SK-N-SH treated with all-trans-retinoic acid at 6 μM for 48 hours (cell line): ENCODE measurements around the gene SREK1.
A peak's percentile ranks its signal among the peaks of the same experiment; 100 is the strongest.

ENCODE experiments used
- ATAC-seq: fragments of 200-7000 bp; cut with Tn5 transposase; 3 replicates; pipeline ENCODE4 v1.9.1; 2020; ENCODE audit warnings: mild to moderate bottlenecking, moderate library complexity
- BACH2 ChIP-seq: fragments of 250-450 bp; sonication (Bioruptor Pico); IDR thresholded peaks from 2 replicates; pipeline ENCODE4 v1.9.0; 2021; ENCODE audit warnings: mild to moderate bottlenecking, borderline replicate concordance
- CSRNP3 ChIP-seq: fragments of 250-450 bp; sonication (Bioruptor Pico); IDR thresholded peaks from 2 replicates; pipeline ENCODE4 v1.5.1; 2021; ENCODE audit warnings: mild to moderate bottlenecking, moderate library complexity
- ESRRG ChIP-seq: fragments of 250-450 bp; sonication (Bioruptor Pico); IDR thresholded peaks from 2 replicates; pipeline ENCODE4 v1.6.1; 2021; ENCODE audit warnings: mild to moderate bottlenecking
- GLIS3 ChIP-seq: fragments of 250-450 bp; sonication (Bioruptor Pico); IDR thresholded peaks from 2 replicates; pipeline ENCODE4 v1.5.0; 2020; ENCODE audit warnings: mild to moderate bottlenecking, moderate library complexity
- ISL1 ChIP-seq: fragments of 250-450 bp; sonication (Bioruptor Pico); IDR thresholded peaks from 2 replicates; pipeline ENCODE4 v2.1.2; 2022; ENCODE audit warnings: mild to moderate bottlenecking, moderate library complexity
- OSR1 ChIP-seq: fragments of 250-450 bp; sonication (Bioruptor Pico); IDR thresholded peaks from 2 replicates; pipeline ENCODE4 v1.8.0; 2022; ENCODE audit warnings: moderate library complexity, mild to moderate bottlenecking, inconsistent platforms
- PATZ1 ChIP-seq: fragments of 250-450 bp; sonication (Bioruptor Pico); IDR thresholded peaks from 2 replicates; pipeline ENCODE4 v1.8.0; 2020; ENCODE audit warnings: mild to moderate bottlenecking, moderate library complexity, borderline replicate concordance
- POU6F1 ChIP-seq: fragments of 250-450 bp; sonication (Bioruptor Pico); IDR thresholded peaks from 2 replicates; pipeline ENCODE4 v1.8.0; 2021; ENCODE audit warnings: low read depth, mild to moderate bottlenecking, moderate library complexity, borderline replicate concordance
- RARB ChIP-seq: fragments of 250-450 bp; sonication (Bioruptor Pico); IDR thresholded peaks from 2 replicates; pipeline ENCODE4 v1.8.0; 2021; ENCODE audit warnings: mild to moderate bottlenecking, moderate library complexity
- SNAI2 ChIP-seq: fragments of 250-450 bp; sonication (Bioruptor Pico); IDR thresholded peaks from 2 replicates; pipeline ENCODE4 v1.5.0; 2020; ENCODE audit warnings: mild to moderate bottlenecking, moderate library complexity
- TCF4 ChIP-seq: fragments of 250-450 bp; sonication (Bioruptor Pico); IDR thresholded peaks from 2 replicates; pipeline ENCODE4 v1.8.0; 2021; ENCODE audit warnings: mild to moderate bottlenecking, moderate library complexity, borderline replicate concordance
- TOX ChIP-seq: fragments of 250-450 bp; sonication (Bioruptor Pico); IDR thresholded peaks from 2 replicates; pipeline ENCODE4 v1.8.0; 2021; ENCODE audit warnings: mild to moderate bottlenecking, moderate library complexity, borderline replicate concordance
- TSHZ2 ChIP-seq: fragments of 250-450 bp; sonication (Bioruptor Pico); IDR thresholded peaks from 2 replicates; pipeline ENCODE4 v1.5.0; 2020; ENCODE audit warnings: mild to moderate bottlenecking, moderate library complexity
- ZC3H10 ChIP-seq: fragments of 250-450 bp; sonication (Bioruptor Pico); IDR thresholded peaks from 2 replicates; pipeline ENCODE4 v1.5.1; 2021; ENCODE audit warnings: mild to moderate bottlenecking, moderate library complexity
- ZFP3 ChIP-seq: fragments of 250-450 bp; sonication (Bioruptor Pico); IDR thresholded peaks from 2 replicates; pipeline ENCODE4 v1.5.0; 2020; ENCODE audit warnings: mild to moderate bottlenecking, moderate library complexity
- ZNF70 ChIP-seq: fragments of 450-650 bp; formaldehyde crosslinking; IDR thresholded peaks from 2 replicates; pipeline ENCODE4 v1.5.0; 2020; ENCODE audit warnings: mild to moderate bottlenecking, moderate library complexity
- ZNF8 ChIP-seq: fragments of 450-650 bp; formaldehyde crosslinking; IDR thresholded peaks from 2 replicates; pipeline ENCODE4 v1.5.0; 2020; ENCODE audit warnings: mild to moderate bottlenecking, moderate library complexity

The SREK1 gene

DNA sequence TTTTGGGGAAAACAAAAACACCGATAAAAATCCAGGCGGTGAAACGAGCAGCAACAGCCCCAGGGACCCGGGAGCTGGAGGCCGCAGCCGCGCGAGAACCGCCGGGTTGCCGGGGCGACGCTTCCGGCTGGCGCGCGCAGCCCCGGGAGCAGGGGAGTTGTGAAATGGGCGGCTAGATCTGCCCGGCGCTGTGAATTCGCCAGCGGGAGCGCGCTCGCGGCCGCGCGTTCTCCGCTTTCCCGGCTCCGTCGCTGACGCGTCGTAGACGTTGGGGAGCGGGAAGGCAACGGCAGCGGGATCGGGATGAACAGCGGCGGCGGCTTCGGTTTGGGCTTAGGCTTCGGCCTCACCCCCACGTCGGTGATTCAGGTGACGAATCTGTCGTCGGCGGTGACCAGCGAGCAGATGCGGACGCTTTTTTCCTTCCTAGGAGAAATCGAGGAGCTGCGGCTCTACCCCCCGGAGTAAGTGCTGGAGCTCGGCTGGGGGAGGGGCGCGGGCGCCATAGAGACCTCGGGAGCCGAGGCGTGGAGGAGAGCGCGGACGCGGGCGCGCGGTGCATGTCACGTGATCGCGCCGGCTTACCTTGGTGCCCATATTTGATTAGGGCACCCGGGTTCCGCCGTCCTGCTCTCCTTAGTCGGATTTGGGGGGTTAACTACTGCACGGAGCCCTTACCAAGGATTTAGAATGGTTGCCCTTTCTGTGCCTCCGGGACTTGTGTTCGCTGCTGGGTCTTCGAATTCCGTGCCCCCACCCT, at the start of gene SREK1:
Gene SREK1 (plus strand): TSS at position 227 of the 760 bp plus-strand sequence. CDS start 77 bp downstream, at position 304.
- no peak for TF ChIP-seq RARB
- TF ChIP-seq ISL1: peak; percentile 10; the same call in 1 of the 2 replicates
- TF ChIP-seq ZFP3 (CRISPR knock-in tag): peak; percentile 58; the same call in 1 of the 2 replicates
- TF ChIP-seq CSRNP3: peak; percentile 19; the same call in 1 of the 2 replicates
- peak; percentile 69 for TF ChIP-seq TSHZ2
- TF ChIP-seq ZNF8 (CRISPR knock-in tag): no peak
- TF ChIP-seq GLIS3 (CRISPR knock-in tag): 0 out of 2 replicates have a peak, but pooled peaks have one; percentile 61
- peak; percentile 95 for ATAC-seq

DNA sequence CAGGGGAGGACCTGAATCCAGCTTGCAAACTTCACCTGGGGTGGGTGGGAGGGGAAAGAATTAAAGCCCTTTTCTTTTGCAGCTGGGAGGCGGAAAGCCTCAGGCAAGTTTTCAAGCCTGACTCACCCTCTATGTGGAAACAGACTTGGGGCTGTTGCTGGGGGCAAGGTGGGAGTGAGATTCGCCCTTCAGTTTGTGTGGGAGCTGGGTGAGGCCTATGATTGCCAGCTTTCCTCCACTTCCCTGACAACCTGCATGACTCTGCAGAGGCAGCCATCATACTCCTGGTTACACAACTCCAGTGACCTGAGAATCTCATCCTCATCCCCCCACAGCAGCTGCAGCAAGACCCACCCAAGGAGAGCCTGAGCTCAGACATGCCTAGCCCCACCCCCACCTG, 43.2 kb upstream of the SREK1 start:
- TF ChIP-seq POU6F1 (CRISPR knock-in tag) (no peak), PATZ1 (CRISPR knock-in tag) (no peak), RARB (no peak), BACH2 (no peak), ZFP3 (CRISPR knock-in tag) (no peak), SNAI2 (CRISPR knock-in tag) (no peak), ESRRG (no peak), ZNF70 (CRISPR knock-in tag) (no peak), ZC3H10 (CRISPR knock-in tag) (no peak), ISL1 (no peak), CSRNP3 (no peak), ZNF8 (CRISPR knock-in tag) (no peak), OSR1 (CRISPR knock-in tag) (no peak), TOX (no peak)
- ATAC-seq: no peak

DNA sequence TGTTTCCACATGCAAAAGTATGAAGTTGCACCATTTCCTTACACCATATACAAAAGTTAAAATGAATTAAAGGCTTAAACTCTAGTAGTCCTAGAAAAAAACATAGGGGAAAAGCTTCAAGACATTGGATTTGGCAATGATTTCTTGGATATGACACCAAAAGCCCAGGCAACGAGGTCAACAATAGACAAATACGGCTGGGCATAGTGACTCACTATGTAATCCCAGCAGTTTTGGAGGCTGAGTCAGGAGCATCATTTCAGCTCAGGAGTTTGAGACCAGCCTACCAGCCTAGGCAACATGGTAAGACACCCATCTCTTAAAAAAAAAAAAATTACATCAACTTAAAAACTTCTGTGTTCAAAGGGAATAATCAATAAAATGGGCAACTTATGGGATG, 30.9 kb upstream of the SREK1 start:
- peak; percentile 55; the same call in 2 of the 3 replicates for ATAC-seq
- TF ChIP-seq TCF4 (no peak), TOX (no peak)

DNA sequence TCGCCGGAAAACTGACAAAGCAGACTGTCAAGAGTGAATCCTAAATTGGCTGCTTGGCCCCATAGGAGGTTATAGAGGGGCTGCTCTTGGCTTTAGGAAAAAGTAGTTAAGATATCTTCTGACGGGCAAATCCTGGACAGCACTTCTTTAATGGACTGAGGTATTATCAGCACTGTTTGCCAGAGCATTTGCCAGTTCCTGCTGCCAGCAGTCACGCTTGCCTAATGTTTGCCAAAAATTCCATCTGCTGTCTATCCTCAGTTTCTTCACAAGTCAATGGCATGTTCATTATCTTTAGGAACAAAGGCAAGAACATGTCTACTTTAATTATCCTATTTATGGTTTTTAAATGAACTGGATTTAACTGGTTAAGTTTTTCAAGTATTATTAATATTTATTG, 25.8 kb upstream of the SREK1 start:
- no peak for TF ChIP-seq ZNF8 (CRISPR knock-in tag)
- no peak for ATAC-seq
